SK-N-SH (cell line): ENCODE measurements around the gene ERLIN1. TPM values are rescaled to one million over a fixed set of nuclear protein-coding genes. Genes with fewer than 3 reads are reported as not detected.

Source experiments
- CTCF ChIA-PET: fragments of 300-600, 350-600 bp; formaldehyde crosslinking; extraction: SDS; loops from one replicate; lab custom pipeline; 2021; lab: Yijun Ruan, JAX
- POLR2A ChIA-PET: fragments of 350-600 bp; sonication (Branson Sonifier 250); formaldehyde crosslinking; extraction: SDS; loops from one replicate; lab custom pipeline; 2020; ENCODE audit warnings: antibody characterized with exemption, inconsistent platforms; lab: Yijun Ruan, JAX
- DNase-seq: peaks from one replicate; pipeline ENCODE4 v3.0.0; 2012
- H2AFZ ChIP-seq: fragments of 200-600 bp; sonication (generic); 2 replicates; pipeline ENCODE4 v1.8.1; 2016; ENCODE audit warnings: antibody characterized with exemption, mild to moderate bottlenecking, low read depth
- H3F3A ChIP-seq: fragments of 200-600 bp; sonication (generic); replicated peaks from 2 replicates; pipeline ENCODE3; 2016; ENCODE audit warnings: antibody characterized with exemption, mild to moderate bottlenecking; ENCODE audit not compliant: insufficient read depth
- H3K27ac ChIP-seq, 2 experiments: fragments of 200-500 bp in 1 of 2; fragments of 200-600 bp in 1 of 2; sonication (Bioruptor generic) in 1 of 2; sonication (generic), shearing (Covaris generic) in 1 of 2; 2 replicates each; pipeline versions ENCODE4 v1.5.1 to v1.6.1; 2014 to 2016; ENCODE audit warnings: low read depth in 2 of 2, inconsistent platforms in 1 of 2, low read length in 1 of 2, mild to moderate bottlenecking in 1 of 2, mixed read lengths in 1 of 2
- H3K27me3 ChIP-seq: fragments of 200-600 bp; sonication (generic), shearing (Covaris generic); 2 replicates; pipeline ENCODE4 v1.6.1; 2016; ENCODE audit warnings: mixed run types; ENCODE audit not compliant: insufficient read depth
- H3K36me3 ChIP-seq, 2 experiments: fragments of 200-500 bp in 1 of 2; fragments of 200-600 bp in 1 of 2; sonication (Bioruptor generic) in 1 of 2; sonication (generic) in 1 of 2; replicated peaks in 1 of 2; 2 replicates each; pipeline versions ENCODE3 to v1.5.1; 2014 to 2016; ENCODE audit warnings: low read length in 1 of 2, mild to moderate bottlenecking in 1 of 2; ENCODE audit not compliant: insufficient read depth in 2 of 2, control insufficient read depth in 1 of 2
- H3K4me1 ChIP-seq, 2 experiments: fragments of 200-500 bp in 1 of 2; fragments of 200-600 bp in 1 of 2; sonication (Bioruptor generic) in 1 of 2; sonication (generic), shearing (Covaris generic) in 1 of 2; 2 replicates each; pipeline versions ENCODE4 v1.5.1 to v1.6.1; 2014 to 2016; ENCODE audit warnings: low read depth in 1 of 2, low read length in 1 of 2, mixed run types in 1 of 2; ENCODE audit not compliant: insufficient read depth in 2 of 2, control insufficient read depth in 1 of 2
- H3K4me2 ChIP-seq: fragments of 200-600 bp; sonication (generic), shearing (Covaris generic); 2 replicates; pipeline ENCODE4 v1.6.1; 2017; ENCODE audit warnings: mixed run types
- H3K4me3 ChIP-seq, 2 experiments: fragments of 200-500 bp in 1 of 2; fragments of 200-600 bp in 1 of 2; sonication (Bioruptor generic) in 1 of 2; sonication (generic), shearing (Covaris generic) in 1 of 2; 2 replicates each; pipeline versions ENCODE4 v1.5.1 to v1.8.1; 2014 to 2016; ENCODE audit warnings: low read depth in 2 of 2, inconsistent platforms in 1 of 2, low read length in 1 of 2, mild to moderate bottlenecking in 1 of 2, mixed read lengths in 1 of 2, moderate library complexity in 1 of 2
- H3K79me2 ChIP-seq: fragments of 200-600 bp; sonication (generic); 2 replicates; pipeline ENCODE4 v1.8.1; 2017; ENCODE audit warnings: mild to moderate bottlenecking; ENCODE audit not compliant: insufficient read depth
- H3K9ac ChIP-seq: fragments of 200-600 bp; sonication (generic); 2 replicates; pipeline ENCODE4 v1.6.1; 2017; ENCODE audit warnings: mixed run types
- H3K9me2 ChIP-seq: fragments of 200-600 bp; sonication (generic); 2 replicates; pipeline ENCODE4 v1.6.1; 2017; ENCODE audit warnings: mixed run types
- H3K9me3 ChIP-seq: fragments of 200-600 bp; sonication (generic); 2 replicates; pipeline ENCODE4 v1.6.1; 2017; ENCODE audit warnings: mixed run types, mild to moderate bottlenecking, moderate library complexity
- H4K20me1 ChIP-seq: fragments of 200-600 bp; sonication (generic); 2 replicates; pipeline ENCODE4 v1.6.1; 2017; ENCODE audit warnings: mild to moderate bottlenecking, mixed run types; ENCODE audit not compliant: insufficient read depth
- CHD2 ChIP-seq: fragments of 150-350 bp; IDR thresholded peaks from 2 replicates; pipeline ENCODE4 v1.6.1; 2018; ENCODE audit warnings: low read length; ENCODE audit not compliant: partially characterized antibody
- ELF1 ChIP-seq: IDR thresholded peaks from 2 replicates; pipeline ENCODE4 v1.4.0; 2012
- EZH2phosphoT487 ChIP-seq: fragments of 200-600 bp; sonication (generic); IDR thresholded peaks from 2 replicates; pipeline ENCODE4 v1.6.1; 2017; ENCODE audit warnings: low read depth, mixed run types, mild to moderate bottlenecking, antibody characterized with exemption, moderate library complexity, borderline replicate concordance
- FOXJ3 ChIP-seq: sonication (generic); formaldehyde crosslinking; IDR thresholded peaks from 2 replicates; pipeline ENCODE4 v1.5.1; 2020; ENCODE audit warnings: mild to moderate bottlenecking, missing genetic modification reagents
- FOXM1 ChIP-seq: IDR thresholded peaks from 2 replicates; pipeline ENCODE4 v1.4.0; 2012; ENCODE audit warnings: low read depth, mild to moderate bottlenecking
- GATA2 ChIP-seq: sonication (generic); formaldehyde crosslinking; IDR thresholded peaks from 2 replicates; pipeline ENCODE4 v1.5.0; 2020; ENCODE audit warnings: mild to moderate bottlenecking, missing genetic modification reagents
- JUND ChIP-seq: IDR thresholded peaks from 2 replicates; pipeline ENCODE4 v1.4.0; 2012
- NRF1 ChIP-seq: IDR thresholded peaks from 2 replicates; pipeline ENCODE4 v1.6.1; 2012; ENCODE audit warnings: low read depth, mild to moderate bottlenecking, low read length
- RAD21 ChIP-seq: IDR thresholded peaks from 2 replicates; pipeline ENCODE4 v1.6.1; 2012; ENCODE audit warnings: mild to moderate bottlenecking, low read length
- RCOR1 ChIP-seq: fragments of 150-350 bp; IDR thresholded peaks from 2 replicates; pipeline ENCODE4 v1.6.1; 2017; ENCODE audit warnings: antibody characterized with exemption, low read length
- RXRA ChIP-seq: IDR thresholded peaks from 2 replicates; pipeline ENCODE4 v1.4.0; 2012; ENCODE audit warnings: low read depth, mild to moderate bottlenecking, borderline replicate concordance
- SMC3 ChIP-seq: IDR thresholded peaks from 2 replicates; pipeline ENCODE4 v1.6.1; 2012; ENCODE audit warnings: low read depth, low read length, improper control_type of control experiment
- TAF1 ChIP-seq: IDR thresholded peaks from 2 replicates; pipeline ENCODE4 v1.6.1; 2012; ENCODE audit warnings: low read depth, mild to moderate bottlenecking, low read length, moderate library complexity, borderline replicate concordance
- TEAD4 ChIP-seq: IDR thresholded peaks from 2 replicates; pipeline ENCODE4 v1.4.0; 2012; ENCODE audit warnings: mild to moderate bottlenecking, borderline replicate concordance; ENCODE audit not compliant: insufficient read depth
- ZBTB33 ChIP-seq: IDR thresholded peaks from 2 replicates; pipeline ENCODE4 v1.4.0; 2012; ENCODE audit warnings: low read depth, borderline replicate concordance
- WGBS: methylation state at CpG from one replicate; pipeline ENCODE4 v1.1.6; 2017; ENCODE audit warnings: low lambda C conversion rate; 5-methylcytosine and 5-hydroxymethylcytosine counted together
- polyA plus RNA-seq, 3 experiments: library from polyadenylated mRNA; depleted of rRNA; stranded (reverse); fragments of >200 nt; gene quantifications; 2 replicates each; pipeline ENCODE4 v1.2.3, GENCODE V29; 2012
- TF ChIP-seq, protein P1 (sequence below): fragments of 200-600 bp; sonication (generic); IDR thresholded peaks from 2 replicates; pipeline ENCODE4 v1.6.1; 2017; ENCODE audit warnings: antibody characterized with exemption, mild to moderate bottlenecking, moderate library complexity

The ERLIN1 gene
- polyA plus RNA-seq, 1 of the 3 experiments (the other 2 are of a cell fraction) = 43.8 TPM

GRCh38 chr10:100204370-100204769, 18.5 kb upstream of the ERLIN1 start (continued):
- TF ChIP-seq ZBTB33 (no peak), FOXJ3 (CRISPR knock-in tag) (no peak), GATA2 (CRISPR knock-in tag) (no peak), RXRA (no peak), NRF1 (no peak), ELF1 (no peak), SMC3 (no peak)

DNA sequence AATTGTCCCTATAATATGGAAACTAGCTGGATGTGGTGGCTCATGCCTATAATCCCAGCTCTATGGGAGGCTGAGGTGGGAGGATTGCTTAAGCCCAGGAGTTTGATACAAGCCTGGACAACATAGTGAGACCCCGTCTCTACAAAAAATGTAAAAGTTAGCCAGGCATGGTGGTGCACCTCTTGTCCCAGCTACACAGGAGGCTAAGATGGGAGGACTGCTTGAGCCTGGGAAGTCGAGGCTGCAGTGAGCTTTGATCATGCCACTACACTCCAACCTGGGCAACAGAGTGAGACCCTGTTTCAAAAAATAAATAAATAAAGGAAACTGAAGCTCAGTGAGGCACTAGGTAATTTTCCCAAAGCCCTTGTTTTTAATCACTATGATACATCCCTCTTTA, 15.7 kb upstream of the ERLIN1 start:
- POLR2A ChIA-PET = no interaction called here

More for the DNA sequence above, 15.7 kb upstream of the ERLIN1 start:
- Histone ChIP-seq H3K4me1 (no peaks in the 10 kb centered on the region; a peak in 1 of 4 replicates), H3K4me2 (no peak overlapping the region), H3K27me3 (no peaks in the 10 kb centered on the region), H3K27ac (no peak overlapping the region), H4K20me1 (no peaks in the 10 kb centered on the region), H3K79me2 (no peaks in the 10 kb centered on the region), H2AFZ (no peak overlapping the region), H3K9ac (no peak overlapping the region), H3K4me3 (no peak overlapping the region), H3K9me3 (no peaks in the 10 kb centered on the region), H3K9me2 (no peaks in the 10 kb centered on the region), H3K36me3 (peaks cover 74 to 79% of the 10 kb centered on the region in 2 experiments), H3F3A (peaks cover 3% of the 10 kb centered on the region)
- TF ChIP-seq TAF1 (no peak), JUND (no peak), ZBTB33 (no peak), TEAD4 (no peak), CHD2 (no peak), RCOR1 (no peak), RAD21 (no peak), RXRA (no peak), FOXJ3 (CRISPR knock-in tag) (no peak), EZH2phosphoT487 (no peak), FOXM1 (no peak), GATA2 (CRISPR knock-in tag) (no peak)
- TF ChIP-seq, protein P1, sequence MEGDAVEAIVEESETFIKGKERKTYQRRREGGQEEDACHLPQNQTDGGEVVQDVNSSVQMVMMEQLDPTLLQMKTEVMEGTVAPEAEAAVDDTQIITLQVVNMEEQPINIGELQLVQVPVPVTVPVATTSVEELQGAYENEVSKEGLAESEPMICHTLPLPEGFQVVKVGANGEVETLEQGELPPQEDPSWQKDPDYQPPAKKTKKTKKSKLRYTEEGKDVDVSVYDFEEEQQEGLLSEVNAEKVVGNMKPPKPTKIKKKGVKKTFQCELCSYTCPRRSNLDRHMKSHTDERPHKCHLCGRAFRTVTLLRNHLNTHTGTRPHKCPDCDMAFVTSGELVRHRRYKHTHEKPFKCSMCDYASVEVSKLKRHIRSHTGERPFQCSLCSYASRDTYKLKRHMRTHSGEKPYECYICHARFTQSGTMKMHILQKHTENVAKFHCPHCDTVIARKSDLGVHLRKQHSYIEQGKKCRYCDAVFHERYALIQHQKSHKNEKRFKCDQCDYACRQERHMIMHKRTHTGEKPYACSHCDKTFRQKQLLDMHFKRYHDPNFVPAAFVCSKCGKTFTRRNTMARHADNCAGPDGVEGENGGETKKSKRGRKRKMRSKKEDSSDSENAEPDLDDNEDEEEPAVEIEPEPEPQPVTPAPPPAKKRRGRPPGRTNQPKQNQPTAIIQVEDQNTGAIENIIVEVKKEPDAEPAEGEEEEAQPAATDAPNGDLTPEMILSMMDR = no peak
- WGBS = 94% methylated on average over 2 of the region's 2 CpGs
- no peak for DNase-seq
- CTCF ChIA-PET = interaction anchor here (0.6 to 1.5 kb wide), 4 partner anchors 10 to 281 kb away, joined by 3 read pairs; no protein-coding TSS in a partner anchor
